Placental epithelial cell (primary cell): ENCODE measurements around the gene CLCN3. TPM values are rescaled to one million over a fixed set of nuclear protein-coding genes. Genes with fewer than 3 reads are reported as not detected.

ENCODE experiments used
- total RNA-seq: library from RNA; depleted of rRNA; stranded (reverse); fragments of >200 nt; gene quantifications from 2 replicates; pipeline ENCODE4 v1.2.3, GENCODE V29; 2012

Gene CLCN3
- 41.6 and 48.0 TPM in 2 replicates for total RNA-seq

DNA sequence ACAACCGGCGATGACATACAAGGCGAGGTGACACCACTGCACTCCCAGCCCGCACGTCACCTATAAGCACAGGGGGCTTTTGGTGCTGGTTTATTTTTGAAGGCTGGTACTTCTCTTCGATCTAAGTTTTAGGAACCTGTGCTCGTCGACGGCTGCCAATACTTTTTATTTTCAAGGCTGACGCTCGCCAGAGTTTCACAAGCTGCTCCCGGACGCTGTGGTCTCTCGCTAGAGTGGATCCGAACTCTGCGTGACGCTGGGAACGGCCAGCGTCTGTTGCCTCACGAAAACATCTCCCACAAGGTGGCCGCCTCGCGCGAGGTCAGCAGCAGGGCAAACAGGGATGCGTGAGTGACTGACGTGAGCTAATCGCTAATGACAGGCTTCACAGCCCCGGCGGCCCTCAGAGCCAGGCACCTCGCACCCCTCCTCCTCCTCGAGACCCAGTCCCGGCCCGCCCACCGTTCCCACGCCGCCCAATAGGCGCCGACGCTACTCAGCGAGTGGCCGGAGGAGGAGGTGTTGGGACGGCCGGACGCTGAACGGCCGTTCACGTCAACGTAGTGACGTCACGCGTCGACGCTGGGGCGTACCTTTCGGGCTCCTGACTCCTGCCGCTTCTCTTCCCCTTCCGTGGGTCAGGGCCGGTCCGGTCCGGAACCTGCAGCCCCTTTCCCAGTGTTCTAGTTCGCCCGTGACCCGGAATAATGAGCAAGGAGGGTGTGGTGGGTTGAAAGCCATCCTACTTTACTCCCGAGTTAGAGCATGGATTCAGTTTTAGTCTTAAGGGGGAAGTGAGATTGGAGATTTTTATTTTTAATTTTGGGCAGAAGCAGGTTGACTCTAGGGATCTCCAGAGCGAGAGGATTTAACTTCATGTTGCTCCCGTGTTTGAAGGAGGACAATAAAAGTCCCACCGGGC lies at the start of gene CLCN3:
CLCN3 (plus strand) TSS at position 621 of the 922 bp plus-strand sequence. CDS start 15,351 bp downstream, outside the sequence.

DNA sequence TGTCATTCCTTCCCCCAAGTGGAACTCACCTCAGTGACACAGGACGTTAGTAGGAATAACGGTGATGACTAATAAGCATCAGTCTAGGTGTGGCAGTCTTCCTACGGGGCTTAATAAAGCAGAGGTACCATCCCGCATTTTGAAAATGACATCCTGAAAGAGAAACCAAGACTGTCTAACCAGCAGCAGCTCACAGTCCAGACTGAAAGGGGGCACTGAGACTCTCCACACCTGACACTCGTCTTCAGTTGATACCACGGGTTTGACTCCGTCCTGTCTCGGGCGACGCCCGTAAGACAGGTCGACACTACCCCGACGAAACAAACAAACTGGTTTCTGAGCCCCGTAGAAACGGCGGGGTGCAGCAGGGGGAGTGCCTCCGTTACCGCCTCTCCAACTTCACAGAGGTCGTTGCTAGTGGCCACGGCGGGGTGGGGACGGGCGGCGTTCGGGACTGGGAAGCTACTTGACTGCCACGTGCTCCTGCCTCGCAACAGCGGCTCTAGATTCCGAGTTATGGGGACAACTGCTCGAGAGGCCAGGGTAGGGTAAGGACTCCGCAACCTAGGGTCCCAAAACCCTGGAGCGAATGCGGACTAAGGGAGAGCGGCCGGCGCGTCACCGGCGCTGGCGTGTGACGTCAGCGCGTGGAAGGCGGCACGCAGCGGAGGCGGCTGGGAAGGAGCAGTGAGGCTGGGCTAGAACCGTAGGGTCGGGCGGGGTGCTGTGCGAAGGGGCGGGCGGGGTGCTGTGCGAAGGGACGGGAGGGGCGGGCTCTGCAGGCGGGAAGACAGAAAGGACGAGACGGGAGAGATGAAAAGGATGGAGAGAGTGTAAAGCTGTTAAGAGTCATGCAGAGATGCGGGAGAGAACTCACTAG lies 8.1 kb upstream of the CLCN3 start, which contains the start of gene NEK1:
NEK1 (minus strand) TSS at position 593 of the 880 bp plus-strand sequence. CDS start 9,953 bp downstream, outside the sequence.

DNA sequence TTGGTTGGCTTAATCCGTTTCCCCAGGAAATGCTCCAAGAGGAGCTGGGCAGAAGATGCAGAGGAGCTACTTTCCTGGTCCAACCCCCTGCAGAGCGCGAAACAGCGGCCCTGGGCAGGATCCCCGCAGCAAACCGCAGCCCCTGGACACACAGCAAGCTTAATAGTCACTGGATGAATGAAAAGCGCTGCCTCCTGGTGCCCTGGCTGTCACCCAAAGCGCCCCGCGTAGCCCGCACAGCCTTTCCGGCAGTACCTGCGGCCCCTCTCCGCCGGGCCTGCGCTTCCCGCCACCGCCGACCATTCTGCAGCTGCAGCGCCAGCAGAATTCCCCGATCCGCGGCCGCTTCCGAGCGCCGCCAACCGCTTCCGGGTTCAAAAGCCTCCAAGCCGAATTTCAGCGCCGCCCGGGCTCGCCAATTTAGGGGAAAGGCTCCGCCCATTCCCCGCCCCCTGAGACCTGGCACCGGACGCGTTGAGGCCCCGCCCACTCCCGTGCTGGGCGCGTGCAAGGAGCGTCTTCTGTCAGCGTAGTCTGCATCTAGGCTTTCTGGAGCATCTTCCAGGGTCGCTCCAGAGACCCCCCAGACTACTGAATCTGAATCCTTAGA lies 137.3 kb downstream of the CLCN3 start, which contains the start of gene HPF1:
HPF1 (minus strand) TSS at position 370 of the 610 bp plus-strand sequence; CDS start at position 303, 67 bp downstream.

Other genes with a start within 250 kb of the CLCN3 start
- gene NEK1, start 8.0 kb upstream of the CLCN3 start, total RNA-seq = 11.8 and 13.7 TPM in 2 replicates
- gene HPF1, start 137.4 kb downstream of the CLCN3 start, total RNA-seq = 15.3 and 30.0 TPM in 2 replicates